AG04450 (cell line): ENCODE measurements around the gene KCTD16. TPM values are rescaled to one million over a fixed set of nuclear protein-coding genes. Genes with fewer than 3 reads are reported as not detected.
A peak's percentile ranks its signal among the peaks of the same experiment; 100 is the strongest.

Experiments used
- CTCF ChIA-PET: fragments of 300-600, 350-600 bp; formaldehyde crosslinking; extraction: SDS; loops from one replicate; lab custom pipeline; 2022; ENCODE audit warnings: antibody characterized with exemption, inconsistent platforms; lab: Charles Lee
- POLR2A ChIA-PET: fragments of 350-600 bp; formaldehyde crosslinking; extraction: SDS; loops from one replicate; lab custom pipeline; 2021; ENCODE audit warnings: antibody characterized with exemption, inconsistent platforms; lab: Yijun Ruan, JAX
- DNase-seq: peaks from one replicate; pipeline ENCODE4 v3.0.0-alpha.2; 2011; ENCODE audit warnings: low read depth, low spot score
- H3K27ac ChIP-seq: one replicate; pipeline ENCODE4 v1.5.1; 2012; ENCODE audit warnings: low read depth, low read length, control low read depth
- H3K27me3 ChIP-seq: one replicate; pipeline ENCODE4 v1.6.0; 2012; ENCODE audit warnings: low read length; ENCODE audit not compliant: control insufficient read depth, insufficient read depth
- H3K4me3 ChIP-seq: 2 replicates; pipeline ENCODE4 v1.5.1; 2011; ENCODE audit warnings: mild to moderate bottlenecking, low read depth, low read length, control low read depth
- H3K9me3 ChIP-seq: 2 replicates; pipeline ENCODE4 v1.5.1; 2012; ENCODE audit warnings: low read length; ENCODE audit not compliant: control insufficient read depth, insufficient read depth
- CTCF ChIP-seq: IDR thresholded peaks from 2 replicates; pipeline ENCODE4 v1.5.1; 2011; ENCODE audit warnings: low read depth, low read length, control low read depth, inconsistent platforms
- polyA plus RNA-seq: library from polyadenylated mRNA; depleted of rRNA; stranded (reverse); fragments of >200 nt; gene quantifications from 2 replicates; pipeline ENCODE4 v1.2.3, GENCODE V29; 2011

KCTD16 gene
- polyA plus RNA-seq, 1 experiment, result 0.38 TPM

DNA sequence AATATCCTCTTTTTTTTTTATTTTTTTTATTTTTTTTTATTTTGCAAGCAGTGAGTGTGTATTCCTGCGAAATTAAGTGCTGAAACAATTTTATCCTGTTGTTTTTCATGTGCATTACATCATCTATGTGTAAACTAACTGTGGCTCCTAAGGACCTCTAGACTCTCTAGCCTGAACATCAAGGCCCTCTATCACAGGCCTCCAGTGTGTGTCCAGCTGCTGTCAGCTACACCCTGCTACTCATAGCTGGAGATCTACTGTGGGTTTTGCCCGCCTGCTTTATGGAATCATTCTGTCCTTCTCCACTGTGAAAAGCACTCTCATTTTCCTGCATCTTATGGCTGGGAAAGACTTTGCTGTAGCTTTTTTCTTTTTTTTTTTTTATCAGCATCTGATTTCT is 157.8 kb downstream of the KCTD16 start:
- Histone ChIP-seq H3K27me3 (peaks cover 3% of the 10 kb centered on the region), H3K9me3 (no peaks in the 10 kb centered on the region), H3K27ac (no peak overlapping the region), H3K4me3 (no peak overlapping the region)
- ChIA-PET CTCF (no interaction called here), POLR2A (no interaction called here)
- no peak for TF ChIP-seq CTCF
- no peak for DNase-seq

DNA sequence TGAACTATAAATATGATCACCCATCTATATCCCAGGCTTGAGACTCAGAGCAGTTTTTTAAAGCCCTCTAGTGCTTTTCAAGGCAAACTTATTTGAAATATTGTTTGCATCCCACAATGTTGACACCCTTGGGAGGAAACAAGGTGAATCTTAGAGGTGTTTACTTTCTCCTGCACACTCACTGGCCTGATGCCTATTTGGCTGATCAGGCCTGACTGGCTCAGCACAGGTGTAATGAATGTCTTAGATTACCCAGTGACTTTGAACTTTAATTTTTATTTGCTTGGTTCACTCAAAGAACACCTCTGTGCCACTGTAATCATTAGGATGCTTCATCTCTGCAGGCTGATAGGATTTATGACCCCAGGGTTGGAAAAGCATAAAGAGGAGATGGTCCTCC is 158.3 kb downstream of the KCTD16 start:
- H3K9me3 ChIP-seq, result no peaks in the 10 kb centered on the region
- ChIA-PET CTCF (no interaction called here), POLR2A (no interaction called here)
- H3K4me3 ChIP-seq, result no peak overlapping the region
- no peak for TF ChIP-seq CTCF
- peaks cover 3% of the 10 kb centered on the region for H3K27me3 ChIP-seq
- H3K27ac ChIP-seq, result no peak overlapping the region
- no peak for DNase-seq

DNA sequence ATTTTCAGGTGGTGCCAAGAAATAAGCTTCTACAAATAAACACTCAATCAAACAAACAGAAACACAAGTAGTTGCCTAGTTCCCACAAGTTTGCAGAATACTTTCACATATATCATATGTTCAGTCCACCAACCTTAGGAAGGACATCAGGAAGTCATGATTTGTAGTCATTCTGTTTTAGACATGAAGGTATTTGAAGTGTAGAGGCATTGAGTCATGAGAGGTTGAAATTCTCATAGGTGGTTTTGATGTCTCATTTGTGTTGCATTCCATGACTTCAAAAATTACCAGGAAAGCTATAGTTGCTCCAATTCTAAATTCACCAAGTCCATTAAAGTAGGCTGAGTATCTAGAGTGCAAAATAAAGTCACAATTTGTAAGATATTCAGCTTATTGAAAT is 159.0 kb downstream of the KCTD16 start:
- H3K27ac ChIP-seq, result no peak overlapping the region
- no peaks in the 10 kb centered on the region for H3K9me3 ChIP-seq
- H3K4me3 ChIP-seq, result no peak overlapping the region
- no peak for TF ChIP-seq CTCF
- DNase-seq, result no peak
- ChIA-PET POLR2A (no interaction called here), CTCF (no interaction called here)
- H3K27me3 ChIP-seq, result peaks cover 3% of the 10 kb centered on the region

DNA sequence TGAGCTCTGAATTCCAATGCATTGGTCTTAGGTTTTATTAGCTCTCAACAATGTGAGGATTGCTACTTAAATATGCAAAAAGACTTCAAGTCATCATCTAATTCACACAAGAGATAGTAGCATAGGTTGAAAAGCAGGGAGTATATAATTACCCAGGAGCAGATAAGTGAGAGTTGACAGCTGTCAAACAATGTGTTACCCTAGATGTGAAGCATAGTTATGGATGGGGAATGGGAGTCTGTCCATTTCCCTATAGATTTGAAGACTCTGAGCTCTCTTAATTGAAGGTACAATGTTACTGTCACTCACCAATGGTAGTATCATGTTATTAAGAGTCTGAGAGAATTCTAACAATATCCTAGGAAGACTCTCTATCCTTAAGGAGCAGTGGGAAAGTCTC is 160.7 kb downstream of the KCTD16 start:
- Histone ChIP-seq H3K4me3 (no peak overlapping the region), H3K27me3 (peaks cover 3% of the 10 kb centered on the region), H3K9me3 (no peaks in the 10 kb centered on the region), H3K27ac (no peak overlapping the region)
- ChIA-PET CTCF (interaction anchor here (2.0 kb wide), 1 partner anchor 10 kb away, joined by 7 read pairs; no protein-coding TSS in a partner anchor), POLR2A (no interaction called here)
- TF ChIP-seq CTCF, result no peak
- no peak for DNase-seq

DNA sequence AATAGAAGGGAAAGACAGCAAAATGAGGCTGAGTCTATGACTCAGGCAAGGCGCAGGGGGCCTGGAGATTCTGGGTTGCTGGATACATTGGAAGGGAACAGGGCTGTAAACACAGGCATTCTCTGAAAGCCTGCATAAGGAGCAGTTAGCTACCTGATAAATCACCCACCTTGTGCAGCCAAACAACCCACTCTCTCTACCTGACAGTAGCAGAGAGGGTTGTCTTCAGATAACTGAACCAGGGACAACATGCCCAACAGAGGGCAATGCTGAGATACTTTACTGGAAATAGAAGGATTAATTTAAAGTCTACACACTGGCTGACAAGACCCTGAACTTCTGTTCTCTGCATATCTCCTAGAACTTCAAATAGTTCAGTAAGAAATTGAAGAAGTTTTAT is 161.6 kb downstream of the KCTD16 start:
- CTCF ChIA-PET, result interaction anchor here (2.0 kb wide), 1 partner anchor 11 kb away, joined by 7 read pairs; no protein-coding TSS in a partner anchor
- Histone ChIP-seq H3K27me3 (peaks cover 3% of the 10 kb centered on the region), H3K27ac (no peak overlapping the region), H3K4me3 (no peak overlapping the region), H3K9me3 (no peaks in the 10 kb centered on the region)
- POLR2A ChIA-PET, result no interaction called here
- no peak for DNase-seq
- 0 out of 2 replicates have a peak, but pooled peaks have one; percentile 17 for TF ChIP-seq CTCF
